SK-N-SH treated with all-trans-retinoic acid at 6 μM for 48 hours (cell line): ENCODE measurements around the gene SMAD5.

Experiments used
- CSDC2 ChIP-seq: fragments of 250-450 bp; sonication (Bioruptor Pico); IDR thresholded peaks from 2 replicates; pipeline ENCODE4 v1.5.0; 2020; ENCODE audit warnings: mild to moderate bottlenecking, moderate library complexity
- ESRRG ChIP-seq: fragments of 250-450 bp; sonication (Bioruptor Pico); IDR thresholded peaks from 2 replicates; pipeline ENCODE4 v1.6.1; 2021; ENCODE audit warnings: mild to moderate bottlenecking
- GLIS3 ChIP-seq: fragments of 250-450 bp; sonication (Bioruptor Pico); IDR thresholded peaks from 2 replicates; pipeline ENCODE4 v1.5.0; 2020; ENCODE audit warnings: mild to moderate bottlenecking, moderate library complexity
- ISL1 ChIP-seq: fragments of 250-450 bp; sonication (Bioruptor Pico); IDR thresholded peaks from 2 replicates; pipeline ENCODE4 v2.1.2; 2022; ENCODE audit warnings: mild to moderate bottlenecking, moderate library complexity
- OSR1 ChIP-seq: fragments of 250-450 bp; sonication (Bioruptor Pico); IDR thresholded peaks from 2 replicates; pipeline ENCODE4 v1.8.0; 2022; ENCODE audit warnings: moderate library complexity, mild to moderate bottlenecking, inconsistent platforms
- PATZ1 ChIP-seq: fragments of 250-450 bp; sonication (Bioruptor Pico); IDR thresholded peaks from 2 replicates; pipeline ENCODE4 v1.8.0; 2020; ENCODE audit warnings: mild to moderate bottlenecking, moderate library complexity, borderline replicate concordance
- PPARA ChIP-seq: fragments of 250-450 bp; sonication (Bioruptor Pico); IDR thresholded peaks from 2 replicates; pipeline ENCODE4 v1.5.0; 2020; ENCODE audit warnings: mild to moderate bottlenecking, borderline replicate concordance
- RARB ChIP-seq: fragments of 250-450 bp; sonication (Bioruptor Pico); IDR thresholded peaks from 2 replicates; pipeline ENCODE4 v1.8.0; 2021; ENCODE audit warnings: mild to moderate bottlenecking, moderate library complexity
- SNAI2 ChIP-seq: fragments of 250-450 bp; sonication (Bioruptor Pico); IDR thresholded peaks from 2 replicates; pipeline ENCODE4 v1.5.0; 2020; ENCODE audit warnings: mild to moderate bottlenecking, moderate library complexity
- TCF4 ChIP-seq: fragments of 250-450 bp; sonication (Bioruptor Pico); IDR thresholded peaks from 2 replicates; pipeline ENCODE4 v1.8.0; 2021; ENCODE audit warnings: mild to moderate bottlenecking, moderate library complexity, borderline replicate concordance
- ZFP3 ChIP-seq: fragments of 250-450 bp; sonication (Bioruptor Pico); IDR thresholded peaks from 2 replicates; pipeline ENCODE4 v1.5.0; 2020; ENCODE audit warnings: mild to moderate bottlenecking, moderate library complexity
- ZNF8 ChIP-seq: fragments of 450-650 bp; formaldehyde crosslinking; IDR thresholded peaks from 2 replicates; pipeline ENCODE4 v1.5.0; 2020; ENCODE audit warnings: mild to moderate bottlenecking, moderate library complexity
- TF ChIP-seq, protein P1 (sequence below): fragments of 250-450 bp; sonication (Bioruptor Pico); IDR thresholded peaks from 2 replicates; pipeline ENCODE4 v1.5.1; 2020; ENCODE audit warnings: low read depth, mild to moderate bottlenecking, moderate library complexity
- TF ChIP-seq, protein P2 (sequence below): fragments of 250-450 bp; sonication (Bioruptor Pico); IDR thresholded peaks from 2 replicates; pipeline ENCODE4 v1.5.1; 2021; ENCODE audit warnings: mild to moderate bottlenecking, moderate library complexity

DNA sequence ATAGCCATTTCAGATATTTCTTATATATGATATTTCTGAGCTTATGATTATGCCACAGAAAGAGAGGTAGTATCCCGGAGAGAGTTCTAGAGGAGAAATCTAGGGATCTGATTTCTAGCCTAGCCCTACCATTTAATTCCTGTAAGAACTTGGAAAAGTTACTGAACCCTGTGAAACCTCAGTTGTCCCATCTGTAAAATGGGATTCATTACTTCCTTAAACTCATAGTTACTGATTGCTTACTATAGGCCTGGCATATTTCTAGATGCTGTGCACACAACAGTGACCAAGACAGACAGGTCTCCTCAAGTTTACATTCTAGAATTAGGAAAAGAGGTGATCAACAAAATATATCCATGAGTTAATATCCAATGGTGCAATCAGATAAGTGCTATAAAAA, 30.8 kb upstream of the SMAD5 start:
- TF ChIP-seq RARB (CRISPR knock-in tag) (no peak), SNAI2 (CRISPR knock-in tag) (no peak), PATZ1 (CRISPR knock-in tag) (no peak), PPARA (CRISPR knock-in tag) (no peak), ZFP3 (CRISPR knock-in tag) (no peak), CSDC2 (CRISPR knock-in tag) (no peak), ISL1 (CRISPR knock-in tag) (no peak), ZNF8 (no peak), TCF4 (CRISPR knock-in tag) (no peak), ESRRG (CRISPR knock-in tag) (no peak), GLIS3 (CRISPR knock-in tag) (no peak), OSR1 (no peak)
- TF ChIP-seq, protein P1, sequence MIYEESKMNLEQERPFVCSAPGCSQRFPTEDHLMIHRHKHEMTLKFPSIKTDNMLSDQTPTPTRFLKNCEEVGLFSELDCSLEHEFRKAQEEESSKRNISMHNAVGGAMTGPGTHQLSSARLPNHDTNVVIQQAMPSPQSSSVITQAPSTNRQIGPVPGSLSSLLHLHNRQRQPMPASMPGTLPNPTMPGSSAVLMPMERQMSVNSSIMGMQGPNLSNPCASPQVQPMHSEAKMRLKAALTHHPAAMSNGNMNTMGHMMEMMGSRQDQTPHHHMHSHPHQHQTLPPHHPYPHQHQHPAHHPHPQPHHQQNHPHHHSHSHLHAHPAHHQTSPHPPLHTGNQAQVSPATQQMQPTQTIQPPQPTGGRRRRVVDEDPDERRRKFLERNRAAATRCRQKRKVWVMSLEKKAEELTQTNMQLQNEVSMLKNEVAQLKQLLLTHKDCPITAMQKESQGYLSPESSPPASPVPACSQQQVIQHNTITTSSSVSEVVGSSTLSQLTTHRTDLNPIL (CRISPR knock-in tag) = no peak
- TF ChIP-seq, protein P2, sequence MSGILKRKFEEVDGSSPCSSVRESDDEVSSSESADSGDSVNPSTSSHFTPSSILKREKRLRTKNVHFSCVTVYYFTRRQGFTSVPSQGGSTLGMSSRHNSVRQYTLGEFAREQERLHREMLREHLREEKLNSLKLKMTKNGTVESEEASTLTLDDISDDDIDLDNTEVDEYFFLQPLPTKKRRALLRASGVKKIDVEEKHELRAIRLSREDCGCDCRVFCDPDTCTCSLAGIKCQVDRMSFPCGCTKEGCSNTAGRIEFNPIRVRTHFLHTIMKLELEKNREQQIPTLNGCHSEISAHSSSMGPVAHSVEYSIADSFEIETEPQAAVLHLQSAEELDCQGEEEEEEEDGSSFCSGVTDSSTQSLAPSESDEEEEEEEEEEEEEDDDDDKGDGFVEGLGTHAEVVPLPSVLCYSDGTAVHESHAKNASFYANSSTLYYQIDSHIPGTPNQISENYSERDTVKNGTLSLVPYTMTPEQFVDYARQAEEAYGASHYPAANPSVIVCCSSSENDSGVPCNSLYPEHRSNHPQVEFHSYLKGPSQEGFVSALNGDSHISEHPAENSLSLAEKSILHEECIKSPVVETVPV (CRISPR knock-in tag) = no peak
